SK-N-MC (cell line): ENCODE measurements around the gene IDUA.

Experiments used
- EZH2 ChIP-seq: fragments of 200-600 bp; sonication (generic); IDR thresholded peaks from one replicate; pipeline ENCODE4 v1.6.1; 2017; ENCODE audit warnings: antibody characterized with exemption
- POLR2AphosphoS5 ChIP-seq: IDR thresholded peaks from 2 replicates; pipeline ENCODE4 v1.6.1; 2012; ENCODE audit warnings: mild to moderate bottlenecking, low read depth, low read length, borderline replicate concordance

DNA sequence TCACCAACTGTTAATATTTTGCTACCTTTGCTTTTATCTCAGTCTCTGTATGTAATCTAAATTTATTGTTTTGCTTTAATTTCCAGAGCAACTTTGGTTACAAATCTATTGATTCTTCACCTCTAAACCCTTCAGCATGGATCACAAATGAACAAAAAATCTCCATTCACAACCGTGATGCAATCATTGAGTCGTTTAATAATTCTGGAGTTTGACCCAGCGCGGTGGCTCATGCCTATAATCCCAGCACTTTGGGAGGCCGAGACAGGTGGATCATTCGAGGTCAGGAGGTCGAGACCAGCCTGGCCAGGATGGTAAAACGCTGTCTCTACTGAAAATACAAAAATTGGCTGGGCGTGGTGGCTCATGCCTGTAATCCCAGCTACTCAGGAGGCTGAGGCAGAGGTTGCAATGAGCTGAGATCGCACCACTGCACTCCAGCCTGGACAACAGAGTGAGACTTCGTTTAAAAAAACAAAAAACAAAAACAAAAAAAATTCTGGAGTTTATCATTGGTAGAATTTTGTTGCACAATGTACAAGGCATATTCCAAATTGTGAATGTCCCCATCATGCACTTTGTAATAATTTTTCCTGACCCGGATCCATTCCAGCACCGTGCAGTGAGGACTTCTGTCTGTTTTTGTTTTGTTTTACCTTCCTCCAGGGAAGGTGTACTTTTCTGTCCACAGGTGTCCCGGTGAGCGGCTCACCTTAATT lies 2.3 kb upstream of the IDUA start:
- TF ChIP-seq POLR2AphosphoS5 = no peak
- no peak for TF ChIP-seq EZH2
